HL-60/S4 treated with phorbol 12-myristate 13-acetate at 8.2 ng/mL for 4 days and 3 days (cell line): ENCODE data around the gene NINL.
"Not testable (repeated sequence)": the region's sequence is repeated elsewhere in the genome, so short reads cannot be mapped to it uniquely, and the experiment has no call there.

ENCODE experiments used
- in situ Hi-C: fragments of 300-500 bp; cut with MboI; formaldehyde crosslinking; loops from 2 replicates; pipeline ENCODE4 v1.15.0; 2022; ENCODE audit warnings: low sequenced_read_pairs

The NINL gene

DNA sequence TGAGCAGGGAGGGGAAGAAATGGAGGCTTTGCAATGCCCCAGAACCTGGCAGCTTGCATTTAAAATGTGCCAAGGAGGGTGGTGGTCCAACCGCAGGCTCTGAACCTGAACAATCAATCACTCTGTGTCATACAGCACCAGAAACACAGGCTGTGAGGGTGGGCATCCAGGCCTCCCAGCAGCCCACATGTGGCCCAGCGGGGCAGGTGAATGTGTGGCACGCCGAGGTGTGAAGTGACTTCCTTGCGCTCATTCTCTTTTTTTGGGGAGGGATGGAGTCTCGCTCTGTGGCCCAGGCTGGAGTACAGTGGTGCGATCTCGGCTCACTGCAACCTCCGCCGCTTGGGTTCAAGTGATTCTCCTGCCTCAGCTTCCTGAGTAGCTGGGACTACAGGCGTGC, 97.4 kb downstream of the NINL start:
- in situ Hi-C loops: no loop called here

- in situ Hi-C loops: no loop called here
These were observed 98.0 kb downstream of the NINL start for GRCh38 chr20:25487306-25487705.

DNA sequence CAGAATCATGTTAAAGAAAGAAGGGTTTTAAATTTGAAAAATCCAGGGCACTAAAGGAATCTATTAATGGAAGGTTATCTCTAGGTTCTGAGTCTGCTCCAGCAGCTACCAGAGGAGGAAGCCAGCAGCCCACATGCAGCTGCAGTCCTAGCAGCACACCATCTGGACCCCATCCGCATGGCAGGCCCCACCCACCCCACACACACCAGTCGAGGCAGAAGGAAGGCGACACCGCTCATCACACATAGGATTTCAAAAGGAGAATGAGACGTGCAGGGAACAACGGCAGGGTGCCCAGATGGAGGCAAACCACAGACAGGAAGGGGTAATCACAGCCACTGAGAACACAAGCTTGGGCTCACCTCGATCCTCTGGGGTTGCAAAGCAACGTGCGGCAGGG, 99.0 kb downstream of the NINL start:
- in situ Hi-C loops: no loop called here

- in situ Hi-C loops: no loop called here
These were observed 99.5 kb downstream of the NINL start for GRCh38 chr20:25485872-25486271.

DNA sequence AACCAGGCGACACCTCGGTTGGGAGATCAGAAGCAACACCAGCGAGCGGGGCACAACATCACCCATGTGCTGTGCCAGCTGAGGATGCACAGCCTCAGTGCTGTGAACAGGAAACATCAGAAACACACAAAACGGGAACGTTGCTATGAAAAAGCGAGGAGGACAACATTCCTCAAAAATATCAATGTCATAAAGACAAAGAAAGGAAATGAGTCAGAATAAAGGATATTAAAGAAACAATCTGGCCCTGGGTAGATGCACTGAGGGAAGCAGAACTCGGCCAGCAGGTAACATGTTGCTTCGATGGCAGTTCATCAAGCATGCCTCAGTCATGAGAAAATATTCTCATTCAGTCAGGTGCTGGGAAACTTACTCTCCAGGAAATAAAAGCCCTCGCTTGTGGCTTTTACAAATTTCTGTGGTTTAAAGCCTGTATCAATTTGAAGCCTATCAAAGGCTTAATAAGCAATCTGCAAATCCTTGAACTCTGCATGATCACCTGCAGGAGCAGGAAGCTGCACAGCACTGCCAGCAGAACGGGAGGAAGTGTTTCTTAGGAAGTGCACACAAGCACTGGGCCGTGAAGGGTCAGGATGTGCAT, 100.3 kb downstream of the NINL start:
- in situ Hi-C loops: no loop called here

- in situ Hi-C loops: no loop called here
These were observed 101.0 kb downstream of the NINL start for GRCh38 chr20:25484224-25484846.

- in situ Hi-C loops: no loop called here
These were observed 101.7 kb downstream of the NINL start for GRCh38 chr20:25483431-25484132.

DNA sequence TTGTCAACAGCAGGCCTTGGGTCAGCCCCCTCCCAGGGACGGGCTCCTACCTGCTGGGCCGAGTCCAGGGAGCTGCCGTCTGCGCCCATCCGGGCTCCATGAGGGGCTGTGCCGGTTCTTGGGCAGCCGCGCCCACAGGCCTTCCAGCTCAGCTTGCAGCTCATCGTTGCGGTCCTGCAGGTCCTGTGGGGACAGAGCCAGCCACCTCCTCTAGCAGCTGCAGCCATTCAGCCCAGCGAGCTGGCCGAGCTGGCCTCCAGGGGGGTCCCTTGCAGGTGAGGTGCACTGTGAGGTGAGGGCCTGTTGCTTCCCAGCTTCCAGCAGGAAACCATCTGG, 103.4 kb downstream of the NINL start:
- in situ Hi-C loops: no loop called here

- in situ Hi-C loops: no loop called here
These were observed 104.0 kb downstream of the NINL start for GRCh38 chr20:25481235-25481917.

DNA sequence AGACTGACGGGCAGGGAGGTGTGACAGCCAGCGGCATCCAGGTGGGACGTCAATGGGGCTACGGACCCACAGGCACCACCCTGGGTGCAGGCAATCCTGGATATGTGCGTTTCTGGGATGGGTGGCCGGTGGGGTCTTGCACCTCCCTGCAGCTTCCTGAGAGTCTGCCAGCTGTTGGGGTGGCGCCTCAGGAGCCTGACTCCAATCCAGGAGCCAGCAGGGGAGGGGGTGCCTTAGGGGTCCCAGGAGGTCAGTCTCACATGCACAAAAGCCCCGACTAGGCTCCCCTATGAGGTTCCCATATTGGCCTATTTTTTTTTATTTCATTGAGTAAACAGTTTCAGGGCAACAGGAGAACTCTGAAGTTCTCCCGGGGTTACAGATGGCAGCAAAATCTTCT, 104.5 kb downstream of the NINL start:
- in situ Hi-C loops: no loop called here

DNA sequence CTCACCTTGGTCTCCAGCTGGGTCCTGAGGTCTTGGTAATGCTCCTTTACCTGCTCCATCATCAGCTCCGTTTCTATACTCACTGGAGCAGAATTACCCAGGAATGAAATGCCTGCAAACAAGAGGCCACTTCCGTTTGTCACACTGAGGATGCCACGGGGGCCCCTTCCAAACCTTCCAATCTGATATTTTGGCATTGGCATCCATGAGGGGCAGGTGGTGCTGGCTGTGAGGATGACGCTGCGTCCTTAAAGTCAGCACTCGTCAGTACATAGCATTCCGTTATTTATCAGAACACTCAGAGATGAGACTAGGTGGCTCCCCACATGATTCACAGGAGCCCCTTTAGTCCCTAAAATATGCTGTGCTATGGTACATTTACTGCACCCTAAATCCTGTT, 105.2 kb downstream of the NINL start:
- in situ Hi-C loops: no loop called here

DNA sequence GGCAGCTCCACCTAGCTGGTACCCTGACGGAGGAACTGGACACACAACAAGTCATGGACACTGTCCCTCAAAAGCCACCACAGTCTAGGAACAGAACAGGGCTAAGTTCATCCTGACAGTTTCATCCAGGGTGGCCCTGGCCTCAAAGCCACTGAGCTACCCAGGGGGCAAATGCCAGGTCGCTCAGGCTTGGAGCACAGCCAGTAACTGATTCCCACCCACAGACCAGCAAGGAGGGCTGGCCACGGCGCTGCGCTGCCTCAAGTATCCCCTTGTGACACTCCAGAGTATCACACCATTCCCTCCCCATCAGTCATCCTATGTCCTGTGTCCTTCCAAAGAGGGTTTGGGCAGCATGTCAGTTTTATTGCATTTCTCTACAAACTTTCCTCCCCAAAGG, 105.7 kb downstream of the NINL start:
- in situ Hi-C loops: no loop called here

DNA sequence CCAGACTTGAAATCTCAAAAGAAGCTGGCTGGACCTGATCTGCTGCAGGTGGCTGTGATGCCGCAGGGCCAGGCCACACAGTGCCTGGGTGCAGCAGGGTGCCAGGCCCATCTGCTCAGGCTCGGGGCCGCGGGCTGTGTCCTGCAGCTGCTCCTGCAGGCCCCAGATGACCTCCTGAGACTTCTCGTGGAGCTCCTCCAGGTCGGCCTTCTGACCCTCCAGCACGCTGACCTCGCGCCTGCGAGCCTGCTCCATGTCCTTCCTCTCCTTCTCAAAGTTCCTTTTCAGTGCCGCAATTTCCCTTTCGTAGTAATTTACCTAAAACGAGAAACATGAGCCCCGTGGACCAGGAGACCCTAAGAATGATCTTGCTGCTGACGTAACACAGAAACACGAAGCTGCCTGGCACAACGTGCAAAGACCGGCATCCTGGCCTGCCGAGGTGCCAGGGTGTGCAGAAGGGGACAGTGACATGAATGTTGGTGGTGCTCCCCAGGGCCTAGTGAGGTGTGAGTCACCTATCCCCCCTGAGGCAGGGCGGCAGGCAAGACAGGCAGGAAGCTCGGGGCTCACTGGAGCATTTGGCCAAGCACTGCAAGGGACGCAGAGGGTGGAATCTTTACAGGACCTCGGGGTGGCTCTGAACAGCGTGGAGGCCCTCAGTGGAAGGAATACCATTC, 106.3 kb downstream of the NINL start:
- in situ Hi-C loops: no loop called here

DNA sequence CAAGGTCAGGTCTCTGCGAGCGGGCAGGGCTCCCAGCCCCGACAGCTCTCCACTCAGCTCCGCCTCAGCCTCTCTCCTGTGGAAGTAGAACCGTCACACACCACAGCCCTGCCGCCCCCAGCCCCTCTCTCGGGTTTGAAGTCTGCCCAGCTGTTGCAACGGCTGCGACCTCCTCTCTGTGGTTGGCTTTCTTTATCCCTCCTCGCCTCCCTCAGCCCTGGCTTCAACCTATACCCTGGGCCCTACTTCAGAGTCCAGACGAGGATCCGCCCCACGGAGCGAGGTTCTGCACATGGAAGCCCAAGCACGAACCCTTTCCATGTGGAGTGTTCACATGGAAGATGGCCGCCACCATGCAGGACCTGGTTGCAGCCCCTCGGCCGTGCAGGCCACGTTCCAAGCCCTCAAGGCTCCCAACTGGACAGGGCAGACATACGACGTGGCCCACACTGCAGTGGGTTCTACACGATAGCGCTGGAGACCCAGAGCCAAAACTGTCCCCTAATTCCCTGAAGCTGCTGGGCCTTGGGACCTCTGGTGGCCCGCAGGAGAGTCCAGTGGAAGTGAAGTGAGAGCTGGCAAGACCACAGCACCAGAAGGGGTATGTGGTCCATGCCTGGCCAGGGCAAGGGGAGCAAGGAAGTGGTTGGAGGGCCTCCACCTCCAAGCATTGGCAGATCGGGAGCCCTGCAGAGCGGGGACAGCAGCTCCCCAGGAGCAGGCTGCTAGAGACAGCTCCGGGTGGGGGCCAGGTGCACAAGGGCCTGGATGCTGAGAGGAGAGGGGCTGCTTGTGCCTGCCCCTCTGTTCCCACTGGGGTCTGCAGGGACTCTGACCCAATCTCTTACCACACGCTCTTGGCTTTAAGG, 108.1 kb downstream of the NINL start:
- in situ Hi-C loops: no loop called here

- in situ Hi-C loops: no loop called here
These were observed 109.0 kb downstream of the NINL start for GRCh38 chr20:25476106-25477013.

- in situ Hi-C loops: not testable (repeated sequence)
These were observed 112.0 kb downstream of the NINL start for GRCh38 chr20:25473297-25473696.

GRCh38 chr20:25471020-25471419, 114.3 kb downstream of the NINL start:
- in situ Hi-C loops: no loop called here

DNA sequence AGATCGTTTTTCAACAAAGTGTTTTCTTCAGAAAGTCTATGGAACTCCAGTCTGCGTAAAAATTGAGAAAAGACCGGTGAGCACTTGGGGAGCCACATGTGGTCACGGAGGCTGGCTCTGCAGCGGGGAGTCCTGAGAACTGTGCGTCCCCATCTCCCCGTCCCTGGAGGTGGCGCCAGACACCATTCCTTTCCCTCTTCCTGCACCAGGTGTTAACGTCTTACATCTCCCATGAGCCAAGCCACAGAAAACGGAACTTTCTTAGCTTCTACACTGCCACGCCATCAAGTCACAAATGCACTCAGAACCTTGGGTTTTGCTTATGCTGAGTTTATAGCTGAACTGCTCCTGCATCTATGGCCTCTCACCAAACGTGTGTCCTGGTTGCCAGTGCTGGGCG, 115.3 kb downstream of the NINL start:
- in situ Hi-C loops: no loop called here

DNA sequence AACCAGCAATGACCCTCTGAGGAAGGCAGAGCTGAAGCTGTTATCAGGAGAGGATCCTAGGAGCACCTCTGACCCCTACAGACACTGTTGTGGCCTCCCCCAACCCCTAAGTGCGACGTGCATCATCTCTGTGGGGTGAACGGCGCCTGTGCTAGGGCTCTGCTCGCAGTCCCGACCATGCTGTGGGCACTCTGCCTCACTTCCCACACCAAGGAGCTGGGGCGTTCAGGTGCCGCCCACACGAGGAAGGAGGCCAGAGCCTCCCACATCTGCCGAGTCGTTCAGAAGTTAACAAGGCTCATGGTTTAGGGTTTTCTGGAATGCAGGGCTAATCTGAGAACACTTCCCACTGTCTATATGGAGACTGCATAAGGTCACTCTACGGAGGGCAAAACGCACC, 115.8 kb downstream of the NINL start:
- in situ Hi-C loops: no loop called here
